Vagina (tissue), 2 donors: ENCODE measurements around the gene MTRFR. TPM values are rescaled to one million over a fixed set of nuclear protein-coding genes. Genes with fewer than 3 reads are reported as not detected.

Experiments used
- DNase-seq, 2 donors: peaks; one replicate each; pipeline ENCODE4 v3.0.0-alpha.2; 2017; ENCODE audit errors: extremely low spot score in 2 of 2
- H3K27ac ChIP-seq: fragments of 200-600 bp; sonication (generic); one replicate; pipeline ENCODE4 v1.5.1; 2019
- H3K27me3 ChIP-seq: fragments of 200-600 bp; sonication (generic); one replicate; pipeline ENCODE4 v1.5.1; 2019
- H3K36me3 ChIP-seq, 2 donors: fragments of 200-600 bp; sonication (generic); one replicate each; pipeline ENCODE4 v1.5.1; 2017 to 2019
- H3K4me1 ChIP-seq: fragments of 200-600 bp; sonication (generic); one replicate; pipeline ENCODE4 v1.5.1; 2019
- H3K4me3 ChIP-seq, 2 donors: fragments of 200-600 bp; sonication (generic); 1 replicate in 1 of 2; 2 replicates in 1 of 2; pipeline ENCODE4 v1.5.1; 2016 to 2019
- H3K9me3 ChIP-seq: fragments of 200-600 bp; sonication (generic); one replicate; pipeline ENCODE4 v1.5.1; 2019
- CTCF ChIP-seq, 3 experiments: fragments of 450-650 bp in 2 of 3; fragments of 200-600 bp in 1 of 3; sonication (generic) in 1 of 3; IDR thresholded peaks; one replicate each; pipeline ENCODE4 v1.5.1; 2017 to 2019; ENCODE audit warnings: antibody characterized with exemption in 3 of 3, mild to moderate bottlenecking in 2 of 3, moderate library complexity in 2 of 3
- POLR2A ChIP-seq, 2 donors: fragments of 450-650 bp; IDR thresholded peaks; one replicate each; pipeline ENCODE4 v1.6.1; 2017; ENCODE audit warnings: antibody characterized with exemption in 2 of 2, mild to moderate bottlenecking in 2 of 2, moderate library complexity in 2 of 2
- POLR2AphosphoS5 ChIP-seq, 2 donors: sonication (generic); formaldehyde crosslinking; IDR thresholded peaks; one replicate each; pipeline ENCODE4 v1.9.0; 2017; ENCODE audit warnings: antibody characterized with exemption in 2 of 2, mild to moderate bottlenecking in 2 of 2, low read depth in 1 of 2; ENCODE audit not compliant: insufficient read depth in 1 of 2
- intact Hi-C: fragments of 100-400 bp; cut with DNase I; formaldehyde crosslinking; loops from one replicate; pipeline ENCODE4 v1.15.1; 2023
- total RNA-seq: library from RNA; depleted of rRNA; stranded (reverse); fragments of >200 nt; gene quantifications from one replicate; pipeline ENCODE4 v1.2.3, GENCODE V29; 2016

MTRFR gene
- total RNA-seq, 1 donor from 2014 or later: 12.8 TPM

DNA sequence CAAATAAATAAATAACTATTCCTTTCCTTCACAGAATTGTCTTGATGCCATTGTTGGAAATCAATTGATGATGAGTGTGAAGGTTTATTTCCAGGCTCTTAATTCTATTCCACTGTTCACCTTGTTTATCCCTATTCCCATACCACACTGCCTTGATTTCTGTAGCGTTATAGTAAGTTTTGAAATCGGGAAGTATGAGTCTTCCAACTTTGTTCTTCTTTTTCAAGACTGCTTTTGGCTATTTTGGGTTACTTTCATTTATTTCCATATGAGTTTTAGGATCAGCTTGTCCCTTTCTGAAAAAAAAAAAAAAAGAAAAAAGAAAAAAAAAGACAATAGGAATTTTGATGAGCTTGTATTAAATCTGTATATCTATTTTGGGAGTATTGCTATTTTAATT, 47.7 kb downstream of the MTRFR start:
- no peaks in the 10 kb centered on the region for H3K4me1 ChIP-seq
- intact Hi-C loops: no loop called here
- no peaks in the 10 kb centered on the region for H3K27me3 ChIP-seq
- DNase-seq: no peak
- H3K9me3 ChIP-seq: no peaks in the 10 kb centered on the region
- H3K27ac ChIP-seq: no peak overlapping the region
- TF ChIP-seq POLR2A (IDR thresholded peaks at IDR 0.05) (no peak), CTCF (IDR thresholded peaks at IDR 0.05) (no peak), POLR2AphosphoS5 (IDR thresholded peaks at IDR 0.05; ENCODE audit: insufficient read depth in 1 of 2, low read depth in 1 of 2) (no peak)
- H3K36me3 ChIP-seq: no peaks in the 10 kb centered on the region
- H3K4me3 ChIP-seq: no peak overlapping the region

GRCh38 chr12:123282111-123282510, 48.9 kb downstream of the MTRFR start:
- intact Hi-C loops: no loop called here
- DNase-seq: no peak
- Histone ChIP-seq H3K4me1 (no peaks in the 10 kb centered on the region), H3K27ac (no peak overlapping the region), H3K9me3 (no peaks in the 10 kb centered on the region), H3K27me3 (no peaks in the 10 kb centered on the region), H3K36me3 (no peaks in the 10 kb centered on the region), H3K4me3 (no peak overlapping the region)
- TF ChIP-seq POLR2AphosphoS5 (IDR thresholded peaks at IDR 0.05; ENCODE audit: insufficient read depth in 1 of 2, low read depth in 1 of 2) (no peak), CTCF (IDR thresholded peaks at IDR 0.05) (no peak), POLR2A (IDR thresholded peaks at IDR 0.05) (no peak)

DNA sequence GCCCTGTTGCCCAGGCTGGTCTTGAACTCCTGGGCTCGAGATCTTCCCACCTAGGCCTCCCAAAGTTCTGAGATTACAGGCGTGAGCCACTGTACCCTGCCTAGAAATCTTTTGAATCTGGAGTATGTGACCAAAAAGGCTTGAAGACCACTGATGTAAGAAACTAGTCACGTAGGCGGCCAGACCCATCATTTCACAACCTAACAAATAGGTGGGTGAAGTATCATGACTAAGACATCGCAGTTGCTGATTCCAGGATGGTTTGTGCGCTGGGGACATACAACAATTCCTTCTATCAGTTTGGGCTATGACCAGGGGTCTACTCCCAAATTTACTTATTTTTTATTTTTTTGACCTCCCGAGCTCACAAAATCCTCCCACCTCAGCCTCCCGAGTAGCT, 50.2 kb downstream of the MTRFR start:
- no peak overlapping the region for H3K4me3 ChIP-seq
- no peaks in the 10 kb centered on the region for H3K36me3 ChIP-seq
- H3K27ac ChIP-seq: no peak overlapping the region
- intact Hi-C loops: no loop called here
- no peaks in the 10 kb centered on the region for H3K27me3 ChIP-seq
- DNase-seq: no peak
- H3K9me3 ChIP-seq: no peaks in the 10 kb centered on the region
- H3K4me1 ChIP-seq: no peaks in the 10 kb centered on the region
- TF ChIP-seq POLR2AphosphoS5 (IDR thresholded peaks at IDR 0.05; ENCODE audit: insufficient read depth in 1 of 2, low read depth in 1 of 2) (no peak), POLR2A (IDR thresholded peaks at IDR 0.05) (no peak), CTCF (IDR thresholded peaks at IDR 0.05) (no peak)

- no peak for DNase-seq
- no peaks in the 10 kb centered on the region for H3K4me1 ChIP-seq
- intact Hi-C loops: no loop called here
- peaks cover 0 to 2% of the 10 kb centered on the region in 2 donors for H3K36me3 ChIP-seq
- H3K27me3 ChIP-seq: no peaks in the 10 kb centered on the region
- H3K4me3 ChIP-seq: no peak overlapping the region
- H3K27ac ChIP-seq: no peak overlapping the region
- TF ChIP-seq CTCF (IDR thresholded peaks at IDR 0.05): no peak
- no peak for TF ChIP-seq POLR2AphosphoS5 (IDR thresholded peaks at IDR 0.05; ENCODE audit: insufficient read depth in 1 of 2, low read depth in 1 of 2)
- TF ChIP-seq POLR2A (IDR thresholded peaks at IDR 0.05): no peak
- no peaks in the 10 kb centered on the region for H3K9me3 ChIP-seq
These were observed 51.4 kb downstream of the MTRFR start for GRCh38 chr12:123284669-123285068.

- Histone ChIP-seq H3K4me3 (no peak overlapping the region), H3K9me3 (no peaks in the 10 kb centered on the region), H3K4me1 (no peaks in the 10 kb centered on the region), H3K36me3 (peaks cover 0 to 10% of the 10 kb centered on the region in 2 donors), H3K27me3 (no peaks in the 10 kb centered on the region), H3K27ac (no peak overlapping the region)
- TF ChIP-seq CTCF (IDR thresholded peaks at IDR 0.05) (no peak), POLR2A (IDR thresholded peaks at IDR 0.05) (no peak), POLR2AphosphoS5 (IDR thresholded peaks at IDR 0.05; ENCODE audit: insufficient read depth in 1 of 2, low read depth in 1 of 2) (no peak)
- DNase-seq: no peak
- intact Hi-C loops: no loop called here
These were observed 53.6 kb downstream of the MTRFR start for GRCh38 chr12:123286652-123287373.
